OCI-LY1 (cell line): ENCODE data around the gene DPP9.

Source experiments
- CTCF ChIP-seq: fragments of 200-600 bp; sonication (generic), shearing (Covaris generic); IDR thresholded peaks from 2 replicates; pipeline ENCODE4 v1.5.1; 2017; ENCODE audit warnings: mild to moderate bottlenecking, antibody characterized with exemption, low read length, moderate library complexity, mixed read lengths
- EZH2 ChIP-seq: fragments of 200-600 bp; sonication (generic), shearing (Covaris generic); IDR thresholded peaks from 2 replicates; pipeline ENCODE4 v1.8.0; 2017; ENCODE audit warnings: borderline replicate concordance, mixed run types, mild to moderate bottlenecking, antibody characterized with exemption, low read length, moderate library complexity, mixed read lengths

- TF ChIP-seq CTCF (peak; percentile 52), EZH2 (no peak)
These were observed 7.1 kb upstream of the DPP9 start for GRCh38 chr19:4730740-4731171.
